WTC11 (cell line): Measurements from ENCODE around the gene OR13C8. TPM values are rescaled to one million over a fixed set of nuclear protein-coding genes. Genes with fewer than 3 reads are reported as not detected.

Experiments used
- ATAC-seq: fragments of 200-7000 bp; cut with Tn5 transposase; 2 replicates; pipeline ENCODE4 v1.10.0; 2021; ENCODE audit warnings: mild to moderate bottlenecking, moderate library complexity
- CTCF ChIA-PET: fragments of 300-600 bp; sonication (Branson Sonifier 250); formaldehyde crosslinking; loops from one replicate; lab custom pipeline; 2021; ENCODE audit warnings: antibody characterized with exemption; lab: Charles Lee
- POLR2A ChIA-PET: fragments of 350-600 bp; sonication (Branson Sonifier 250); formaldehyde crosslinking; loops from one replicate; lab custom pipeline; 2021; ENCODE audit warnings: antibody characterized with exemption; lab: Charles Lee
- DNase-seq: peaks from one replicate; pipeline ENCODE4 v3.0.0; 2021; ENCODE audit warnings: low spot score
- H3K27ac Mint-ChIP-seq: 2 replicates; pipeline ENCODE4 v1.8.0; 2021; ENCODE audit warnings: mixed read lengths
- H3K27me3 Mint-ChIP-seq: 2 replicates; pipeline ENCODE4 v1.8.0; 2021; ENCODE audit warnings: low read depth, mild to moderate bottlenecking, moderate library complexity, mixed read lengths
- H3K36me3 Mint-ChIP-seq: 2 replicates; pipeline ENCODE4 v1.8.0; 2021; ENCODE audit warnings: mixed read lengths
- H3K4me1 Mint-ChIP-seq: 2 replicates; pipeline ENCODE4 v1.8.0; 2022; ENCODE audit warnings: mixed read lengths
- H3K4me3 Mint-ChIP-seq: 2 replicates; pipeline ENCODE4 v1.8.0; 2021; ENCODE audit warnings: mild to moderate bottlenecking, moderate library complexity, mixed read lengths
- H3K9me3 Mint-ChIP-seq: 2 replicates; pipeline ENCODE4 v1.8.0; 2021; ENCODE audit warnings: mixed read lengths
- ARID4B ChIP-seq: sonication (generic); formaldehyde crosslinking; IDR thresholded peaks from 2 replicates; pipeline ENCODE4 v1.8.0; 2023; ENCODE audit warnings: missing genetic modification reagents, mild to moderate bottlenecking, borderline replicate concordance
- ATF1 ChIP-seq: sonication (generic); formaldehyde crosslinking; IDR thresholded peaks from 2 replicates; pipeline ENCODE4 v1.8.1; 2023; ENCODE audit warnings: mild to moderate bottlenecking, moderate library complexity, missing genetic modification reagents
- ESRRA ChIP-seq: sonication (generic); formaldehyde crosslinking; IDR thresholded peaks from 2 replicates; pipeline ENCODE4 v1.8.1; 2022; ENCODE audit warnings: mild to moderate bottlenecking, missing genetic modification reagents, borderline replicate concordance
- ETV6 ChIP-seq: sonication (generic); formaldehyde crosslinking; IDR thresholded peaks from 2 replicates; pipeline ENCODE4 v1.8.1; 2022; ENCODE audit warnings: mild to moderate bottlenecking, missing genetic modification reagents
- GABPB1 ChIP-seq: sonication (generic); formaldehyde crosslinking; IDR thresholded peaks from 2 replicates; pipeline ENCODE4 v1.8.1; 2023; ENCODE audit warnings: mild to moderate bottlenecking, missing genetic modification reagents
- GRHL2 ChIP-seq: fragments of 250-450 bp; sonication (Bioruptor Pico); IDR thresholded peaks from 2 replicates; pipeline ENCODE4 v1.8.0; 2022; ENCODE audit warnings: mild to moderate bottlenecking, moderate library complexity; ENCODE audit not compliant: insufficient replicate concordance, severe bottlenecking
- NR3C1 ChIP-seq: sonication (generic); formaldehyde crosslinking; conservative IDR thresholded peaks from 2 replicates; pipeline ENCODE4 v1.8.1; 2023; ENCODE audit warnings: low read depth, mild to moderate bottlenecking, missing genetic modification reagents
- OVOL2 ChIP-seq: fragments of 250-450 bp; sonication (Bioruptor Pico); IDR thresholded peaks from 2 replicates; pipeline ENCODE4 v1.9.0; 2021; ENCODE audit warnings: mild to moderate bottlenecking, borderline replicate concordance
- PRDM15 ChIP-seq: sonication (generic); formaldehyde crosslinking; IDR thresholded peaks from 2 replicates; pipeline ENCODE4 v1.8.0; 2022; ENCODE audit warnings: missing genetic modification reagents
- TCF7 ChIP-seq: sonication (generic); formaldehyde crosslinking; IDR thresholded peaks from 2 replicates; pipeline ENCODE4 v1.8.0; 2022; ENCODE audit warnings: mild to moderate bottlenecking, low read depth, missing genetic modification reagents, moderate library complexity
- TP53 ChIP-seq: sonication (generic); formaldehyde crosslinking; IDR thresholded peaks from 2 replicates; pipeline ENCODE4 v1.8.1; 2023; ENCODE audit warnings: mild to moderate bottlenecking, missing genetic modification reagents
- USF1 ChIP-seq: sonication (generic); formaldehyde crosslinking; IDR thresholded peaks from 2 replicates; pipeline ENCODE4 v1.8.0; 2022; ENCODE audit warnings: mild to moderate bottlenecking, missing genetic modification reagents
- ZNF317 ChIP-seq: sonication (generic); formaldehyde crosslinking; IDR thresholded peaks from 2 replicates; pipeline ENCODE4 v1.8.1; 2023; ENCODE audit warnings: low read depth, mild to moderate bottlenecking, moderate library complexity, missing genetic modification reagents, borderline replicate concordance
- ZNF425 ChIP-seq: fragments of 250-450 bp; sonication (Bioruptor Pico); conservative IDR thresholded peaks from 2 replicates; pipeline ENCODE4 v1.9.0; 2021; ENCODE audit warnings: mild to moderate bottlenecking
- total RNA-seq: library from RNA; stranded (reverse); gene quantifications from 3 replicates; pipeline ENCODE4 v1.2.3, GENCODE V29; 2021
- TF ChIP-seq, protein P1 (sequence below): sonication (generic); formaldehyde crosslinking; IDR thresholded peaks from 2 replicates; pipeline ENCODE4 v1.8.0; 2023; ENCODE audit warnings: missing genetic modification reagents

OR13C8 gene
- total RNA-seq, 1 experiment from 2014 or later, result not detected

DNA sequence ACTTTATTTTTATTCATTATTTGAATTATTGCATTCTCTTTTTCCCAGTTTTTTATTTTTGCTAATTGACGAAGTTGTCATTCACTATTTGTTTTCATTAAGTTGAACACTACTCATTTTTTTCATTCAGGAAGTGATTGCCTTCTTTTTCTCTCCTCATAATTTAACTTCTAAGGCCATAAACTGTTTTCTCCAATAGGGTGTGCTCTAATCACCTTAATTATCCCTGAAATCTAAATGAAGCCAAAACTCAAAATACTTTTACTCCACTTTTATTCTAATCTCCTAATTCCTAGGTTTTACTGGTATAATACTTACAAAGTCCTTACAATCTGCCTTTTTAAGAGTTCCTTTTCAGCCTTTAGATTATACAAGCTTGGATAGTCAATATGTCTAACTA is 39.4 kb downstream of the OR13C8 start:
- Mint-ChIP-seq H3K36me3 (no peaks in the 10 kb centered on the region), H3K27me3 (no peaks in the 10 kb centered on the region; the same call in 1 of the 2 replicates), H3K9me3 (no peaks in the 10 kb centered on the region), H3K27ac (no peak overlapping the region), H3K4me3 (no peak overlapping the region), H3K4me1 (no peaks in the 10 kb centered on the region)
- ATAC-seq, result no peak
- no peak for TF ChIP-seq USF1 (CRISPR knock-in tag)
- TF ChIP-seq PRDM15 (CRISPR knock-in tag), result no peak
- TF ChIP-seq ETV6, result no peak
- no peak for TF ChIP-seq ATF1
- TF ChIP-seq ZNF425 (CRISPR knock-in tag), result no peak
- no peak for TF ChIP-seq TP53 (CRISPR knock-in tag)
- no peak for TF ChIP-seq ARID4B (CRISPR knock-in tag)
- TF ChIP-seq GABPB1 (CRISPR knock-in tag), result no peak
- no peak for TF ChIP-seq ZNF317 (CRISPR knock-in tag)
- TF ChIP-seq NR3C1 (CRISPR knock-in tag), result no peak
- TF ChIP-seq TCF7, result no peak
- TF ChIP-seq, protein P1, sequence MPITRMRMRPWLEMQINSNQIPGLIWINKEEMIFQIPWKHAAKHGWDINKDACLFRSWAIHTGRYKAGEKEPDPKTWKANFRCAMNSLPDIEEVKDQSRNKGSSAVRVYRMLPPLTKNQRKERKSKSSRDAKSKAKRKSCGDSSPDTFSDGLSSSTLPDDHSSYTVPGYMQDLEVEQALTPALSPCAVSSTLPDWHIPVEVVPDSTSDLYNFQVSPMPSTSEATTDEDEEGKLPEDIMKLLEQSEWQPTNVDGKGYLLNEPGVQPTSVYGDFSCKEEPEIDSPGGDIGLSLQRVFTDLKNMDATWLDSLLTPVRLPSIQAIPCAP (CRISPR knock-in tag), result no peak
- no peak for TF ChIP-seq OVOL2
- TF ChIP-seq GRHL2 (CRISPR knock-in tag), result no peak
- TF ChIP-seq ESRRA (CRISPR knock-in tag), result no peak
- DNase-seq, result no peak
- ChIA-PET CTCF (no interaction called here), POLR2A (no interaction called here)
